HCT116 (cell line): ENCODE data around the gene GOLGA6L25. TPM values are rescaled to one million over a fixed set of nuclear protein-coding genes. Genes with fewer than 3 reads are reported as not detected.
A peak's percentile ranks its signal among the peaks of the same experiment; 100 is the strongest.
"Not testable (repeated sequence)": the region's sequence is repeated elsewhere in the genome, so short reads cannot be mapped to it uniquely, and the experiment has no call there.

Experiments
- ATAC-seq: fragments of 200-7000 bp; cut with Tn5 transposase; 2 replicates; pipeline ENCODE4 v1.9.1; 2020; ENCODE audit warnings: mild to moderate bottlenecking, moderate library complexity
- BruUV-seq: library from RNA; stranded (reverse); fragments of 400-500 nt; replicated peaks from 2 replicates; lab custom pipeline; 2021; lab: Mats Ljungman, UMichigan
- CTCF ChIA-PET: fragments of 300-600 bp; sonication (Branson Sonifier 250); formaldehyde crosslinking; loops from one replicate; lab custom pipeline; 2021; ENCODE audit warnings: antibody characterized with exemption; lab: Charles Lee
- POLR2A ChIA-PET: fragments of 300-600, 350-600 bp; sonication (Branson Sonifier 250); formaldehyde crosslinking; loops from one replicate; lab custom pipeline; 2021; ENCODE audit warnings: antibody characterized with exemption; lab: Charles Lee
- RAD21 ChIA-PET, 2 experiments: fragments of 300-600 bp; sonication (Branson Sonifier 250); formaldehyde crosslinking; loops; one replicate each; lab custom pipeline; 2023; ENCODE audit warnings: low total read pairs in 2 of 2; ENCODE audit not compliant: uncharacterized antibody in 2 of 2, unreplicated experiment in 2 of 2, low non-redundant PET in 1 of 2; lab: Charles Lee
- DNase-seq: peaks from one replicate; pipeline ENCODE4 v3.0.0-alpha.2; 2010; ENCODE audit warnings: low read depth, low spot score
- H2AFZ ChIP-seq: fragments of 200-600 bp; shearing (Covaris generic), sonication (generic); 2 replicates; pipeline ENCODE4 v1.6.1; 2017; ENCODE audit warnings: low read depth, mixed run types, mixed read lengths, antibody characterized with exemption, low read length; ENCODE audit not compliant: poor library complexity, severe bottlenecking
- H3K27ac ChIP-seq: 2 replicates; pipeline ENCODE4 v1.5.1; 2012; ENCODE audit warnings: low read depth, low read length
- H3K27me3 ChIP-seq: fragments of 200-600 bp; sonication (generic); 2 replicates; pipeline ENCODE4 v1.6.1; 2016; ENCODE audit warnings: mixed run types, low read length, mixed read lengths; ENCODE audit not compliant: insufficient read depth
- H3K36me3 ChIP-seq, 2 experiments: fragments of 200-500 bp in 1 of 2; fragments of 200-600 bp in 1 of 2; sonication (Bioruptor generic) in 1 of 2; sonication (generic) in 1 of 2; 2 replicates each; pipeline versions ENCODE4 v1.5.1 to v1.6.1; 2014 to 2016; ENCODE audit warnings: low read length in 2 of 2, inconsistent platforms in 1 of 2, mixed read lengths in 1 of 2, mixed run types in 1 of 2; ENCODE audit not compliant: insufficient read depth in 2 of 2, control insufficient read depth in 1 of 2
- H3K4me1 ChIP-seq, 2 experiments: fragments of 200-600 bp in 1 of 2; sonication (generic) in 1 of 2; 2 replicates each; pipeline versions ENCODE4 v1.5.1 to v1.6.1; 2012 to 2017; ENCODE audit warnings: low read length in 2 of 2, inconsistent platforms in 1 of 2, mild to moderate bottlenecking in 1 of 2, mixed read lengths in 1 of 2, mixed run types in 1 of 2, moderate library complexity in 1 of 2; ENCODE audit not compliant: insufficient read depth in 2 of 2, control insufficient read depth in 1 of 2
- H3K4me2 ChIP-seq: fragments of 200-600 bp; sonication (generic); 2 replicates; pipeline ENCODE4 v1.6.1; 2017; ENCODE audit warnings: mixed run types, low read length, mixed read lengths
- H3K4me3 ChIP-seq, 2 experiments: fragments of 200-600 bp in 1 of 2; sonication (generic) in 1 of 2; replicated peaks in 1 of 2; 2 replicates each; pipeline ENCODE4 v1.5.1; 2011 to 2016; ENCODE audit warnings: low read length in 2 of 2, control low read depth in 1 of 2, low read depth in 1 of 2, mild to moderate bottlenecking in 1 of 2, mixed read lengths in 1 of 2, mixed run types in 1 of 2
- H3K79me2 ChIP-seq: fragments of 200-600 bp; sonication (generic); 2 replicates; pipeline ENCODE4 v1.6.1; 2017; ENCODE audit warnings: mild to moderate bottlenecking, mixed run types, low read length, moderate library complexity, mixed read lengths; ENCODE audit not compliant: insufficient read depth
- H3K9ac ChIP-seq: fragments of 200-600 bp; sonication (generic); 2 replicates; pipeline ENCODE4 v1.6.1; 2016; ENCODE audit warnings: low read length, mixed read lengths
- H3K9me2 ChIP-seq: fragments of 200-600 bp; sonication (generic), shearing (Covaris generic); 2 replicates; pipeline ENCODE4 v1.6.1; 2017; ENCODE audit warnings: mixed run types, mild to moderate bottlenecking, moderate library complexity; ENCODE audit not compliant: insufficient read depth
- H3K9me3 ChIP-seq, 2 experiments: fragments of 200-500 bp in 1 of 2; fragments of 200-600 bp in 1 of 2; sonication (Bioruptor generic) in 1 of 2; sonication (generic) in 1 of 2; 2 replicates each; pipeline ENCODE4 v1.6.1; 2014 to 2017; ENCODE audit warnings: low read length in 2 of 2, mixed read lengths in 2 of 2, inconsistent platforms in 1 of 2, low read depth in 1 of 2, mild to moderate bottlenecking in 1 of 2, mixed run types in 1 of 2, moderate library complexity in 1 of 2; ENCODE audit not compliant: control insufficient read depth in 1 of 2, insufficient read depth in 1 of 2
- H4K20me1 ChIP-seq: fragments of 200-600 bp; sonication (generic), shearing (Covaris generic); 2 replicates; pipeline ENCODE4 v1.6.1; 2017; ENCODE audit warnings: mixed run types, mild to moderate bottlenecking, moderate library complexity; ENCODE audit not compliant: insufficient read depth
- intact Hi-C: fragments of 100-400 bp; cut with micrococcal nuclease; formaldehyde crosslinking; loops from 2 replicates; pipeline ENCODE4 v1.10.0; 2022
- total RNA-seq: library from RNA; stranded (reverse); gene quantifications from one replicate; pipeline ENCODE4 v1.2.1, GENCODE V29; 2021; ENCODE audit not compliant: unreplicated experiment

Gene GOLGA6L25
- total RNA-seq, 1 experiment from 2014 or later, result not detected

DNA sequence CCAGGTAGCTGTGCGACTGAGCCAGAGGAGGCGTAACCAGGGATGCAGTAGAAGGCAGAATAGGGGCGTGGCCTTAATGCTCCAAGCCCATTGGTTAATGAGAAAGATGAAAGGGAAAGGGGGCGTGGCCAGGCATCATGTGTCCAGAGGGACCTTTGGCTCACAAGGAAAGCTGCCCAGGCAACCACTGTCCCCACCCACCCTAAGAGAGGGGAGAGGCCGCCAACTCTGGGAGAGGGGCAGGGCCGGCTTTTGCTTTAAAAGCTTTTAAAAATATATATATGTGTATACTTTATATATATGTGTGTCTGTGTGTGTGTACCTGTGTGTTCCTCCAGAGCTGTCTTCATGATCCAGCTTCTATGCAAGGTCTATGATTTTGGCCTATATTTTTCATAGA is 20.4 kb upstream of the GOLGA6L25 start, which contains the start of gene GOLGA8G:
GOLGA8G (minus strand) TSS at position 18 of the 400 bp plus-strand sequence. CDS start 62 bp downstream, outside the sequence.
- H3K9me2 ChIP-seq, CTCF ChIA-PET, H3K4me2 ChIP-seq, intact Hi-C loops, H3K27ac ChIP-seq, H3K36me3 ChIP-seq, H2AFZ ChIP-seq, H3K9me3 ChIP-seq, H3K79me2 ChIP-seq, ATAC-seq, H3K4me1 ChIP-seq, H3K4me3 ChIP-seq, BruUV-seq, H3K27me3 ChIP-seq, POLR2A ChIA-PET, H4K20me1 ChIP-seq, DNase-seq, H3K9ac ChIP-seq, RAD21 ChIA-PET: not testable (repeated sequence)

DNA sequence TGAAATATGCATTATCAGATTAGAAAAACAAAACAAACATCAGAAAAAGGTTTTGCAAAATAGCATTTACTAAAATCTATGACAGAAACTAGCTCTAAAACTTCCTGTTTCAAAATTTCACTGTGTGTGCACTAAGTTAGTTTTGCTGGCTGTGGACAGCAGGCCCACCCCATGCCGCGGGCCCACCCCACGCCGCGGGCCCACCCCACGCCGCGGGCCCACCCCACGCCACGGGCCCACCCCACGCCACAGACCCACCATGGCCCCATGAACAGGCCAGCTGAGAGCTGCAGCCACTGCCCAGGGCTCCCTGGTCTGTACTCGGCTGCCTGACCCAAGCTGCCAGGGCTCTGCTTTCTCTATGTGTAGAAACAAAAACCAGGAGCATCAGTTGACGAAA is 20.0 kb downstream of the GOLGA6L25 start:
- H3K9ac ChIP-seq, H4K20me1 ChIP-seq, H3K36me3 ChIP-seq, POLR2A ChIA-PET, ATAC-seq, H2AFZ ChIP-seq, H3K79me2 ChIP-seq, H3K27me3 ChIP-seq, H3K4me3 ChIP-seq, H3K4me1 ChIP-seq, CTCF ChIA-PET, H3K9me2 ChIP-seq, DNase-seq, RAD21 ChIA-PET, H3K4me2 ChIP-seq, H3K9me3 ChIP-seq, BruUV-seq, intact Hi-C loops, H3K27ac ChIP-seq: not testable (repeated sequence)

DNA sequence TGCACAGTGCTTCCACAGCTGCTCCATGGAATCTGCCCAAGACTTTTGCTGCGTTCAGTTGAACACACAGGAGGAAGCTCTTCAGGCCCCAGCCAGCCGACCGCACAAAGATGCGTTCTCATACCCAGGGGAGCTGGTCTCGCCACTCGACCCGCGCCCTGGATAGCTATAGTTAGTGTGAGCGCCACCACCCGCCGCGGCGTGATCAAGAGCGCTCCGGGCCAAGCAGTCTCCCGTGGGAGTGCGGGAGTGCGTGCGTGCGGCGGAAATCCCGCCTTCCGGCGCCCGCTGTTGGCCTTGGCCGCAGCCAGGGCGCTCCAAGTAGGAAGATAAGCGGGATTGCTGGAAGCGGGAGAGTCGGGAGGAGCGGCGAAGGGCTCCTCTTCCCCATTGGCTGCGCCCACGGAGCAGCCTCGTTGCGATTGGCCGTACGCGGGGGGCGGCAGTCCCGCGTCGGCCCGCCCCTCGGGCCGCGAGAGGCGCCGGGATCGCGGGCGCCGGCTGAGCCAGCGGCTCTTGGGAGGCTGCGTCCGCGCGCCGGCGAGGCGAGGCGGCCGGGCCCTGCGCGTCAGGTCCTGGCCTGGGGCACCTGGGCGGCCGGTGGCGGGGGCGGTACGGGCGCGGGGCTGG is 35.7 kb downstream of the GOLGA6L25 start:
- H3K4me1 ChIP-seq, DNase-seq, H3K36me3 ChIP-seq, H3K9ac ChIP-seq, H3K27ac ChIP-seq, H3K9me3 ChIP-seq, RAD21 ChIA-PET, intact Hi-C loops, H3K9me2 ChIP-seq, H2AFZ ChIP-seq, POLR2A ChIA-PET, H4K20me1 ChIP-seq, BruUV-seq, CTCF ChIA-PET, H3K27me3 ChIP-seq, H3K79me2 ChIP-seq: not testable (repeated sequence)
- H3K4me2 ChIP-seq, result 0 out of 2 replicates have a peak overlapping the region, but pooled peaks have one; percentile 32
- peak overlapping the region; percentile 25 to 40; a peak in 2 of 4 replicates for H3K4me3 ChIP-seq
- peak; percentile 58 for ATAC-seq

DNA sequence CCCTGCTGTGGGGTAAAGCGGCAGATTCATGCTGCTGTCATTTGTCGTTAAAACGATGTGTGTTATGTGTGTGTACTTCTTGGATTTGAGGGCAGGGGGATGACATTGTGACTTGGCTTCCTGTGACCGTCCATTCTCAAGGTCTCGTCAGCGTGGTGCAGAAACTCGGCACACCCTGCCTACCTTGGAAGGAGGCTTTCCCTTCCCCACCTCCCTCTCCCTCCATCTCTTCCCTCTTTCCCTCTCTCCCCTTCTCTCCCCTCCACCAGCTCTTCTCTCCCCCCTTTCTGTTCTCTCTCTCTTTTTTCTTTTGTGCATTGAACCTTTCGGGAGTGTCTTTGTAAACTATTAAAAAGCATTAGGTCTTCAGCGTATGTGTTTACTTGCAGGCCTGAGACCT is 36.4 kb downstream of the GOLGA6L25 start:
- RAD21 ChIA-PET, H3K4me1 ChIP-seq: not testable (repeated sequence)

More for the DNA sequence above, 36.4 kb downstream of the GOLGA6L25 start:
- intact Hi-C loops, H3K9ac ChIP-seq, H3K36me3 ChIP-seq, H3K27ac ChIP-seq, H3K9me2 ChIP-seq, H3K4me2 ChIP-seq, H2AFZ ChIP-seq, H3K79me2 ChIP-seq, H3K27me3 ChIP-seq, BruUV-seq, H3K9me3 ChIP-seq, CTCF ChIA-PET, H4K20me1 ChIP-seq, ATAC-seq, DNase-seq, POLR2A ChIA-PET: not testable (repeated sequence)
- peak overlapping the region; percentile 25 to 32; a peak in 3 of 4 replicates for H3K4me3 ChIP-seq
